HepG2 (cell line): ENCODE measurements around the gene MLN. TPM values are rescaled to one million over a fixed set of nuclear protein-coding genes. Genes with fewer than 3 reads are reported as not detected.

Experiments used
- FOSL2 ChIP-seq: sonication (generic); formaldehyde crosslinking; IDR thresholded peaks from 2 replicates; pipeline ENCODE4 v1.4.0; 2020; ENCODE audit warnings: missing genetic modification reagents
- FOXC1 ChIP-seq: sonication (generic); formaldehyde crosslinking; IDR thresholded peaks from 2 replicates; pipeline ENCODE4 v1.8.0; 2022; ENCODE audit warnings: mild to moderate bottlenecking, missing genetic modification reagents, borderline replicate concordance
- HNF4A ChIP-seq: sonication (generic); formaldehyde crosslinking; IDR thresholded peaks from 2 replicates; pipeline ENCODE4 v1.4.0; 2020; ENCODE audit warnings: missing genetic modification reagents
- KDM3A ChIP-seq: IDR thresholded peaks from 2 replicates; pipeline ENCODE4 v1.6.1; 2018; ENCODE audit warnings: low read depth, missing compliant biosample characterization
- NFIC ChIP-seq: IDR thresholded peaks from 2 replicates; pipeline ENCODE4 v1.6.1; 2012; ENCODE audit warnings: mild to moderate bottlenecking, low read length, inconsistent platforms
- RXRB ChIP-seq: IDR thresholded peaks from 2 replicates; pipeline ENCODE4 v1.6.1; 2016; ENCODE audit warnings: borderline replicate concordance, missing genetic modification reagents, missing compliant biosample characterization
- TGIF2 ChIP-seq: IDR thresholded peaks from 2 replicates; pipeline ENCODE4 v1.6.1; 2016; ENCODE audit warnings: control low read depth, missing compliant biosample characterization
- ZEB1 ChIP-seq: IDR thresholded peaks from 2 replicates; pipeline ENCODE4 v1.6.1; 2012; ENCODE audit warnings: mild to moderate bottlenecking, low read depth, inconsistent platforms; ENCODE audit not compliant: insufficient replicate concordance
- ZFYVE20 ChIP-seq: sonication (generic); formaldehyde crosslinking; IDR thresholded peaks from 2 replicates; pipeline ENCODE4 v1.8.0; 2023; ENCODE audit warnings: low read depth, mild to moderate bottlenecking, moderate library complexity, missing genetic modification reagents, borderline replicate concordance
- ZNF331 ChIP-seq: sonication (generic); formaldehyde crosslinking; IDR thresholded peaks from 2 replicates; pipeline ENCODE4 v1.4.0; 2020; ENCODE audit warnings: missing genetic modification reagents
- ZNF644 ChIP-seq: IDR thresholded peaks from 2 replicates; pipeline ENCODE4 v1.6.1; 2016; ENCODE audit warnings: low read depth
- ZNF816 ChIP-seq: sonication (generic); formaldehyde crosslinking; IDR thresholded peaks from 2 replicates; pipeline ENCODE4 v1.8.0; 2022; ENCODE audit warnings: missing genetic modification reagents, mild to moderate bottlenecking, borderline replicate concordance
- ZNF879 ChIP-seq: sonication (generic); formaldehyde crosslinking; IDR thresholded peaks from 2 replicates; pipeline ENCODE4 v1.8.1; 2023; ENCODE audit warnings: missing genetic modification reagents
- polyA plus RNA-seq, 8 experiments: library from polyadenylated mRNA; depleted of rRNA in 3 of 8; stranded (reverse) in 7 of 8; unstranded in 1 of 8; fragments of >200 nt; fragmentation: Illumina TruSeq in 4 of 8; extraction: Trizol in 4 of 8; gene quantifications; 2 replicates each; pipeline versions ENCODE4 v1.2.1 to v1.2.3, GENCODE V29; 2011 to 2016; ENCODE audit warnings: low read depth in 4 of 8, missing spikeins in 1 of 8, mixed read lengths in 1 of 8; ENCODE audit not compliant: insufficient read depth in 1 of 8
- total RNA-seq, 5 experiments: library from RNA; depleted of rRNA; stranded (reverse); fragments of >200 nt; fragmentation: Illumina TruSeq; extraction: Trizol; gene quantifications; 2 replicates each; pipeline ENCODE4 v1.2.3, GENCODE V29; 2016; ENCODE audit warnings: low read depth in 1 of 5
- TF ChIP-seq, protein P1 (sequence below): sonication (generic); formaldehyde crosslinking; conservative IDR thresholded peaks from 2 replicates; pipeline ENCODE4 v1.8.0; 2022; ENCODE audit warnings: mild to moderate bottlenecking, moderate library complexity, missing genetic modification reagents
- TF ChIP-seq, protein P2 (sequence below): sonication (generic); formaldehyde crosslinking; IDR thresholded peaks from 2 replicates; pipeline ENCODE4 v1.4.0; 2020; ENCODE audit warnings: missing genetic modification reagents
- TF ChIP-seq, protein P3 (sequence below): IDR thresholded peaks from 2 replicates; pipeline ENCODE4 v1.6.1; 2012; ENCODE audit warnings: inconsistent platforms
- TF ChIP-seq, protein P4 (sequence below): IDR thresholded peaks from 2 replicates; pipeline ENCODE4 v1.6.1; 2016
- TF ChIP-seq, protein P5 (sequence below): sonication (generic); formaldehyde crosslinking; IDR thresholded peaks from 2 replicates; pipeline ENCODE4 v1.4.0; 2020; ENCODE audit warnings: missing genetic modification reagents, borderline replicate concordance

MLN gene
- total and polyA plus RNA-seq, 2 of the 13 experiments (the other 11 are each of a cell fraction or from before 2014, with no cell fraction given), result not detected

DNA sequence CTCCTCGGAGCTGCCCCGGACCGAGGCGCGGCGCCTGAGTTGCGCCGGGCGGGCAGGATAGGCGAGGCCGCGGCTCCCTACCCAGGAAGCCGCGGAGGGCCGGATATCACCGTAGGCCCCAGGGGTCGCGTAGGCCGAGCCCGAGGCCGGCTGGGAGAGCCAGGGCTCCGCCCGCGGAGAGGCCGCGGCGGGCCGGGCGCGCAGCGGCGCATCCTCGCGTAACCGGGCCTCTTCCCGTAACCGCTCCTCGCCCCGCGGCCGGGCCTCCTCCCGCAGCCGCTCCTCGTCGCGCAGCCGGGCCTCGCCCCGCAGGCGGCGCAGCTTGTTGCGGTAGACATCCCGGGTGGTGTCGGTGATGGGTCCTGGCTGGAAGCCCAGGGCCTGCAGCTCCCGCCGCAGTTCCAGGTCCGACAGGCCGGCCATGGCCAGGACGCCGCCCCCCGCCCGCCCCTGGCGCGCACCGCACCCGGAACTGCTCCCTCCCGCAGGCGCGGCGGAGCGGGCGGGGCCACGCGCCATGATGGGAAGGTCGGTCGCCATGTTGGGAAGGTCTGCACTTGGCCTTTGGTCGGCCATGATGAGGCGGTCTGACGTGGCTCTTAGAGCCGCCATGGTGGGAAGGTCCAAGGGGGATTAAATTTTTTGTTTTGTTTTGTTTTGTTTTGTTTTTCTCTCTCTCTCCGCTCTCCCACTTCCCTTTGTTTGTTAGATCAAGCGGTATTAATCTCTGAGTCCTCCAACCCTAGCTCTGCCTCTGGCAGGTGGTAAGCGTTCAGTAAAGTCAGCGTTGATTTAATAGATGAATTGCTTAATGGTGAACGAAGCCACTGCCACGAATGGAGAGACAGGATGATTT, 14.9 kb downstream of the MLN start, which contains the start of gene LEMD2 (continued):
- TF ChIP-seq KDM3A (CRISPR knock-in tag) (peak; percentile 89; the same call in 1 of the 2 replicates), FOSL2 (peak; percentile 70), ZFYVE20 (CRISPR knock-in tag) (0 out of 2 replicates have a peak, but pooled peaks have one; percentile 71), ZNF331 (peak; percentile 92), ZEB1 (no peak), HNF4A (CRISPR knock-in tag) (peak; percentile 45), ZNF879 (CRISPR knock-in tag) (0 out of 2 replicates have a peak, but pooled peaks have one; percentile 72), RXRB (peak; percentile 64), TGIF2 (CRISPR knock-in tag) (no peak; the same call in none of the 2 replicates), ZNF816 (CRISPR knock-in tag) (no peak), FOXC1 (peak; percentile 72; the same call in 1 of the 2 replicates), ZNF644 (CRISPR knock-in tag) (peak; percentile 98), NFIC (no peak)
- TF ChIP-seq, protein P1, sequence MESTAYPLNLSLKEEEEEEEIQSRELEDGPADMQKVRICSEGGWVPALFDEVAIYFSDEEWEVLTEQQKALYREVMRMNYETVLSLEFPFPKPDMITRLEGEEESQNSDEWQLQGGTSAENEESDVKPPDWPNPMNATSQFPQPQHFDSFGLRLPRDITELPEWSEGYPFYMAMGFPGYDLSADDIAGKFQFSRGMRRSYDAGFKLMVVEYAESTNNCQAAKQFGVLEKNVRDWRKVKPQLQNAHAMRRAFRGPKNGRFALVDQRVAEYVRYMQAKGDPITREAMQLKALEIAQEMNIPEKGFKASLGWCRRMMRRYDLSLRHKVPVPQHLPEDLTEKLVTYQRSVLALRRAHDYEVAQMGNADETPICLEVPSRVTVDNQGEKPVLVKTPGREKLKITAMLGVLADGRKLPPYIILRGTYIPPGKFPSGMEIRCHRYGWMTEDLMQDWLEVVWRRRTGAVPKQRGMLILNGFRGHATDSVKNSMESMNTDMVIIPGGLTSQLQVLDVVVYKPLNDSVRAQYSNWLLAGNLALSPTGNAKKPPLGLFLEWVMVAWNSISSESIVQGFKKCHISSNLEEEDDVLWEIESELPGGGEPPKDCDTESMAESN, result peak; percentile 80; the same call in 1 of the 2 replicates
- TF ChIP-seq, protein P2, sequence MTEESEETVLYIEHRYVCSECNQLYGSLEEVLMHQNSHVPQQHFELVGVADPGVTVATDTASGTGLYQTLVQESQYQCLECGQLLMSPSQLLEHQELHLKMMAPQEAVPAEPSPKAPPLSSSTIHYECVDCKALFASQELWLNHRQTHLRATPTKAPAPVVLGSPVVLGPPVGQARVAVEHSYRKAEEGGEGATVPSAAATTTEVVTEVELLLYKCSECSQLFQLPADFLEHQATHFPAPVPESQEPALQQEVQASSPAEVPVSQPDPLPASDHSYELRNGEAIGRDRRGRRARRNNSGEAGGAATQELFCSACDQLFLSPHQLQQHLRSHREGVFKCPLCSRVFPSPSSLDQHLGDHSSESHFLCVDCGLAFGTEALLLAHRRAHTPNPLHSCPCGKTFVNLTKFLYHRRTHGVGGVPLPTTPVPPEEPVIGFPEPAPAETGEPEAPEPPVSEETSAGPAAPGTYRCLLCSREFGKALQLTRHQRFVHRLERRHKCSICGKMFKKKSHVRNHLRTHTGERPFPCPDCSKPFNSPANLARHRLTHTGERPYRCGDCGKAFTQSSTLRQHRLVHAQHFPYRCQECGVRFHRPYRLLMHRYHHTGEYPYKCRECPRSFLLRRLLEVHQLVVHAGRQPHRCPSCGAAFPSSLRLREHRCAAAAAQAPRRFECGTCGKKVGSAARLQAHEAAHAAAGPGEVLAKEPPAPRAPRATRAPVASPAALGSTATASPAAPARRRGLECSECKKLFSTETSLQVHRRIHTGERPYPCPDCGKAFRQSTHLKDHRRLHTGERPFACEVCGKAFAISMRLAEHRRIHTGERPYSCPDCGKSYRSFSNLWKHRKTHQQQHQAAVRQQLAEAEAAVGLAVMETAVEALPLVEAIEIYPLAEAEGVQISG (CRISPR knock-in tag), result peak; percentile 98
- TF ChIP-seq, protein P3, sequence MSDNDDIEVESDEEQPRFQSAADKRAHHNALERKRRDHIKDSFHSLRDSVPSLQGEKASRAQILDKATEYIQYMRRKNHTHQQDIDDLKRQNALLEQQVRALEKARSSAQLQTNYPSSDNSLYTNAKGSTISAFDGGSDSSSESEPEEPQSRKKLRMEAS, result peak; percentile 88
- TF ChIP-seq, protein P4, sequence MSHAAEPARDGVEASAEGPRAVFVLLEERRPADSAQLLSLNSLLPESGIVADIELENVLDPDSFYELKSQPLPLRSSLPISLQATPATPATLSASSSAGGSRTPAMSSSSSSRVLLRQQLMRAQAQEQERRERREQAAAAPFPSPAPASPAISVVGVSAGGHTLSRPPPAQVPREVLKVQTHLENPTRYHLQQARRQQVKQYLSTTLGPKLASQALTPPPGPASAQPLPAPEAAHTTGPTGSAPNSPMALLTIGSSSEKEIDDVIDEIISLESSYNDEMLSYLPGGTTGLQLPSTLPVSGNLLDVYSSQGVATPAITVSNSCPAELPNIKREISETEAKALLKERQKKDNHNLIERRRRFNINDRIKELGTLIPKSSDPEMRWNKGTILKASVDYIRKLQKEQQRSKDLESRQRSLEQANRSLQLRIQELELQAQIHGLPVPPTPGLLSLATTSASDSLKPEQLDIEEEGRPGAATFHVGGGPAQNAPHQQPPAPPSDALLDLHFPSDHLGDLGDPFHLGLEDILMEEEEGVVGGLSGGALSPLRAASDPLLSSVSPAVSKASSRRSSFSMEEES (CRISPR knock-in tag), result 0 out of 2 replicates have a peak, but pooled peaks have one; percentile 14
- TF ChIP-seq, protein P5, sequence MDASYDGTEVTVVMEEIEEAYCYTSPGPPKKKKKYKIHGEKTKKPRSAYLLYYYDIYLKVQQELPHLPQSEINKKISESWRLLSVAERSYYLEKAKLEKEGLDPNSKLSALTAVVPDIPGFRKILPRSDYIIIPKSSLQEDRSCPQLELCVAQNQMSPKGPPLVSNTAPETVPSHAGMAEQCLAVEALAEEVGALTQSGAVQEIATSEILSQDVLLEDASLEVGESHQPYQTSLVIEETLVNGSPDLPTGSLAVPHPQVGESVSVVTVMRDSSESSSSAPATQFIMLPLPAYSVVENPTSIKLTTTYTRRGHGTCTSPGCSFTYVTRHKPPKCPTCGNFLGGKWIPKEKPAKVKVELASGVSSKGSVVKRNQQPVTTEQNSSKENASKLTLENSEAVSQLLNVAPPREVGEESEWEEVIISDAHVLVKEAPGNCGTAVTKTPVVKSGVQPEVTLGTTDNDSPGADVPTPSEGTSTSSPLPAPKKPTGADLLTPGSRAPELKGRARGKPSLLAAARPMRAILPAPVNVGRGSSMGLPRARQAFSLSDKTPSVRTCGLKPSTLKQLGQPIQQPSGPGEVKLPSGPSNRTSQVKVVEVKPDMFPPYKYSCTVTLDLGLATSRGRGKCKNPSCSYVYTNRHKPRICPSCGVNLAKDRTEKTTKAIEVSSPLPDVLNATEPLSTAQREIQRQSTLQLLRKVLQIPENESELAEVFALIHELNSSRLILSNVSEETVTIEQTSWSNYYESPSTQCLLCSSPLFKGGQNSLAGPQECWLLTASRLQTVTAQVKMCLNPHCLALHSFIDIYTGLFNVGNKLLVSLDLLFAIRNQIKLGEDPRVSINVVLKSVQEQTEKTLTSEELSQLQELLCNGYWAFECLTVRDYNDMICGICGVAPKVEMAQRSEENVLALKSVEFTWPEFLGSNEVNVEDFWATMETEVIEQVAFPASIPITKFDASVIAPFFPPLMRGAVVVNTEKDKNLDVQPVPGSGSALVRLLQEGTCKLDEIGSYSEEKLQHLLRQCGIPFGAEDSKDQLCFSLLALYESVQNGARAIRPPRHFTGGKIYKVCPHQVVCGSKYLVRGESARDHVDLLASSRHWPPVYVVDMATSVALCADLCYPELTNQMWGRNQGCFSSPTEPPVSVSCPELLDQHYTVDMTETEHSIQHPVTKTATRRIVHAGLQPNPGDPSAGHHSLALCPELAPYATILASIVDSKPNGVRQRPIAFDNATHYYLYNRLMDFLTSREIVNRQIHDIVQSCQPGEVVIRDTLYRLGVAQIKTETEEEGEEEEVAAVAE, result peak; percentile 85
